GM12872 (cell line): ENCODE results near the gene KPNB1.

Source experiments
- TF ChIP-seq, protein P1 (sequence below): IDR thresholded peaks from 3 replicates; pipeline ENCODE4 v1.5.1; 2011; ENCODE audit warnings: low read depth, mild to moderate bottlenecking, low read length, moderate library complexity; ENCODE audit not compliant: insufficient read depth

The KPNB1 gene

GRCh38 chr17:47682138-47682537 is 32.4 kb downstream of the KPNB1 start:
- TF ChIP-seq, protein P1, sequence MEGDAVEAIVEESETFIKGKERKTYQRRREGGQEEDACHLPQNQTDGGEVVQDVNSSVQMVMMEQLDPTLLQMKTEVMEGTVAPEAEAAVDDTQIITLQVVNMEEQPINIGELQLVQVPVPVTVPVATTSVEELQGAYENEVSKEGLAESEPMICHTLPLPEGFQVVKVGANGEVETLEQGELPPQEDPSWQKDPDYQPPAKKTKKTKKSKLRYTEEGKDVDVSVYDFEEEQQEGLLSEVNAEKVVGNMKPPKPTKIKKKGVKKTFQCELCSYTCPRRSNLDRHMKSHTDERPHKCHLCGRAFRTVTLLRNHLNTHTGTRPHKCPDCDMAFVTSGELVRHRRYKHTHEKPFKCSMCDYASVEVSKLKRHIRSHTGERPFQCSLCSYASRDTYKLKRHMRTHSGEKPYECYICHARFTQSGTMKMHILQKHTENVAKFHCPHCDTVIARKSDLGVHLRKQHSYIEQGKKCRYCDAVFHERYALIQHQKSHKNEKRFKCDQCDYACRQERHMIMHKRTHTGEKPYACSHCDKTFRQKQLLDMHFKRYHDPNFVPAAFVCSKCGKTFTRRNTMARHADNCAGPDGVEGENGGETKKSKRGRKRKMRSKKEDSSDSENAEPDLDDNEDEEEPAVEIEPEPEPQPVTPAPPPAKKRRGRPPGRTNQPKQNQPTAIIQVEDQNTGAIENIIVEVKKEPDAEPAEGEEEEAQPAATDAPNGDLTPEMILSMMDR: no peak

DNA sequence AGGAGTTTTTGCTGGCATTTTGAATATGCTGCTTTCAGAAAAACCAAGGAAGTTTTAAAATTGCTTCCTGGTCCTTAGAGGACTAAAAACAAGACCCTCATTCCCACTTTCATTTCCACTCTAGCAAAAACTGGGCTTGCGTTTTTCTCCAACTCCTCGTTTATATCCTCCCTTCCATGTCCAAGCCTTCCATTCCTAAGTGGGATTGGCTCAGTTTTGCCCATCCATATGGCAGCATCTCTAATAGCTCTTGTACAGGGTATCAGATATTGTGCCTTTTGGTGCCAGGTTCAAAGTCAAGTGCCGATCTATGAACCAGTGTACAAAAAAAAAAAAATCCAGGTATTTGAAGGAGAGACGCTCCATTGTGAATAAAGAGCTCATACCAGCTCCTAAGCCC is 34.3 kb downstream of the KPNB1 start:
- TF ChIP-seq, protein P1: no peak

- TF ChIP-seq, protein P1: no peak
Measured at GRCh38 chr17:47684535-47685193, 34.9 kb downstream of the KPNB1 start.

DNA sequence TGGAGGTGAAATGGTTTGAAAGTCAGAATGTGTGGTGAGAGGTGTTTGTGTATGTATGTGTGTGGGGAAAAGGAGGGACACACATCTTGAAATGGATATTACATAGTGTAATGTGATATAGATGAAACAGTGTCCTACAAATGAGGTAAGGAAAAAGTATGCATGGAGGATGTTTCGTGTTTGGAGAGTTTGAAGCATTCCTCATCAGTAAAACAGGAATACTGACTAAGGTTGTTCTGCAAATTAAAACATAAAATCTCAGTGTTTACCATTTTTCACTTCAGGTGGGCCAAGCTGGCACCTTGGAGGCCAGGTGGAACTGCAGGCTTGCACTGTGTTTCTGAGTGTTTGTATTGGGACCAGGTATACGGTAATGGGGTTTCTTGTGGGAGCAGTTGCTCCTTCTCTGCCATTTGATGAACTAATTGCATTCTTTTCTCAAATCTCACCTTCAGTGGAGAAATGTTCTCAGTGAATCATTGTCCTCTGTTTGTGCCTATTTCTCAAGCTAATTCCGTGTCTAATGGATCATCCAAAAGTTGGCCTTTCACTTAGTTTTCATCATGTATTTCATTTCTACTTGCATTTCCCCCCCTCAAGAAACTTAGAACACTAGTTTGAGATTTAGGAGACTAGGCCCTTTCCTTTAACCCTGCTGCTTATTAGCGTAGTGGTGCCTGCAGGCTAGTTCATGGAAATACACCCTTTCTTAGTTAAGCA is 36.0 kb downstream of the KPNB1 start:
- TF ChIP-seq, protein P1: no peak

- TF ChIP-seq, protein P1: no peak
Measured at GRCh38 chr17:47686276-47686635, 36.5 kb downstream of the KPNB1 start.

DNA sequence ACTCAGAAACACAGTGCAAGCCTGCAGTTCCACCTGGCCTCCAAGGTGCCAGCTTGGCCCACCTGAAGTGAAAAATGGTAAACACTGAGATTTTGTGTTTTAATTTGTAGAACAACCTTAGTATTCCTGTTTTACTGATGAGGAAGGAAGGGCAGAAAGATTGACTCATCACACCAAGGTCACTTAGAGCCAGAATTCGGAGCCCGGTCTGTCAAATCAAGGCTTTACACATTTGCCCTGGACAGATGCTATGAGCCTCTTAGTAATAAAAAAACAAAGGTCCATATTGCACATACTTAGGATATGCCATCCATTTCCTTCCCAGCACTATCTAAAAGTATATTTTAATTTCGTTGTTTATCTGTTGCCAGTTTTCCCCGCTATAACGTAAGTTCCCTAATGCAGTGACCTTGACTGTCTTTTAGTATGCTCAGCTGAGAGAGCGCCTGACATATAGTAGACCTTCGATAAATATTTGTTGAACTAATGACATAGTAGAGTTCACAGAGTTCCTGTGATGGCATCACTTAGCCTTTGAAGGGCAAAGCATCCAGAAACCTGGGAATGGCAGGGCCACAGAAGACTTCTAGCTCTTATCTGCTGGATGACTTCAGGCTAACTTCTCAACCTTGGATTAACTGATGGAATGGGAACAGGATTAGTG is 37.1 kb downstream of the KPNB1 start:
- TF ChIP-seq, protein P1: no peak

DNA sequence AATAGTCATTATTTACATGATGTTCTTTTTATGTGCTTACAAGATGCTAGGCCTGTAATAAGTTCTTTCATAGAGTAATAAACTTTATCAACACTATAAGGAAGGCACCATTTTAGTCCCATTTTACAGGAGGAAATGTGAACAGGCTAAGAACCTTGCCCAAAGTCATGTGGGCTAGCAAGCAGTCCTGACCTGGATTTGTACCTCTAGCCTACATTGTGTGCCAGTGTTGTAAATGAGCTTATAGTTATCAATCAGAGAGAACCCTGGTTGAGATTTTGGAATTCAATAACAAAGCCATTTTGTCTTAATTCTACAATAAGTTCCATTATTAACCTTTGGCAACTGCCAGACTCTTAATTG is 37.6 kb downstream of the KPNB1 start:
- TF ChIP-seq, protein P1: no peak
